AG10803 (cell line): ENCODE data around the gene MGMT.

Experiments used
- DNase-seq: peaks from one replicate; pipeline ENCODE4 v3.0.0; 2010; ENCODE audit warnings: low read depth
- H3K4me3 ChIP-seq: 2 replicates; pipeline ENCODE4 v1.5.1; 2011; ENCODE audit warnings: mild to moderate bottlenecking, low read length, control low read depth
- TF ChIP-seq, protein P1 (sequence below): conservative IDR thresholded peaks from 2 replicates; pipeline ENCODE4 v1.5.1; 2011; ENCODE audit warnings: mild to moderate bottlenecking, low read length, control low read depth, inconsistent platforms

Gene MGMT

DNA sequence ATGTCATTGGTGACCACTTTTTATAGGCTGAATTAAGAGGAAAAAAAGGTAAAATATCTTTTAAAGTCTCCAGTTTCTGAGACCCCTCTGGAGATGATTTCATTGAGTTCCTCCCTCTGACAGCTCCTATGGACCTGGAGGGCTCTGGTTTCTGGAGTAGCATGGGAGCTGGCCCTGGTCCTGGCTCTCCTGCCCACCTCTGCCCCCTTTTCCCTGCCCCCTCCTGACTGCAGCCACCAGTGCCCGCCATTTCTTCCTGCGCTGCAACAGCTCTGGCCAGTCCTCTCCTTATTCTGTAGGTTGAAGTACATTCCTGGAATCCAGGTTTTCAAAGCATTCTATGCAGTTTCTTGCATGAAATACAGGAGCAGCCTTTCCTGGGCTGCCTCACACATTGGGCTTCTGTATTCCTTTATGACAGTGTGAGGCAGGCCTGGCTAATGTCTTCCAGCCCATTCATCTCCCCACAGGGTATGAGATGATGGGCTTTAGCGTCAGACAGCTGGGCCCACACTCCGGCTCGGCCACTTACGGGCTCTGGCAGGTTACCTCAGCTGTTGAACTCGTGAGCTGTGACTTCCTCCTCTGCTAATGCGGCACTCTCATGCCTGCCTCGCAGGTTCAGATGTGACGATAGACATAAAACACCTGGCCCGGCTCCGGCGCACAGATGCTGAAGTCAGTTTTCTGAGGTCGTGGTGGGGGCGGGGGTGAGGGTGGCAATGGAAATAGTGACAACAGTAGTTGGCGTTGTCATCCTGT is 101.7 kb downstream of the MGMT start:
- TF ChIP-seq, protein P1, sequence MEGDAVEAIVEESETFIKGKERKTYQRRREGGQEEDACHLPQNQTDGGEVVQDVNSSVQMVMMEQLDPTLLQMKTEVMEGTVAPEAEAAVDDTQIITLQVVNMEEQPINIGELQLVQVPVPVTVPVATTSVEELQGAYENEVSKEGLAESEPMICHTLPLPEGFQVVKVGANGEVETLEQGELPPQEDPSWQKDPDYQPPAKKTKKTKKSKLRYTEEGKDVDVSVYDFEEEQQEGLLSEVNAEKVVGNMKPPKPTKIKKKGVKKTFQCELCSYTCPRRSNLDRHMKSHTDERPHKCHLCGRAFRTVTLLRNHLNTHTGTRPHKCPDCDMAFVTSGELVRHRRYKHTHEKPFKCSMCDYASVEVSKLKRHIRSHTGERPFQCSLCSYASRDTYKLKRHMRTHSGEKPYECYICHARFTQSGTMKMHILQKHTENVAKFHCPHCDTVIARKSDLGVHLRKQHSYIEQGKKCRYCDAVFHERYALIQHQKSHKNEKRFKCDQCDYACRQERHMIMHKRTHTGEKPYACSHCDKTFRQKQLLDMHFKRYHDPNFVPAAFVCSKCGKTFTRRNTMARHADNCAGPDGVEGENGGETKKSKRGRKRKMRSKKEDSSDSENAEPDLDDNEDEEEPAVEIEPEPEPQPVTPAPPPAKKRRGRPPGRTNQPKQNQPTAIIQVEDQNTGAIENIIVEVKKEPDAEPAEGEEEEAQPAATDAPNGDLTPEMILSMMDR = no peak

DNA sequence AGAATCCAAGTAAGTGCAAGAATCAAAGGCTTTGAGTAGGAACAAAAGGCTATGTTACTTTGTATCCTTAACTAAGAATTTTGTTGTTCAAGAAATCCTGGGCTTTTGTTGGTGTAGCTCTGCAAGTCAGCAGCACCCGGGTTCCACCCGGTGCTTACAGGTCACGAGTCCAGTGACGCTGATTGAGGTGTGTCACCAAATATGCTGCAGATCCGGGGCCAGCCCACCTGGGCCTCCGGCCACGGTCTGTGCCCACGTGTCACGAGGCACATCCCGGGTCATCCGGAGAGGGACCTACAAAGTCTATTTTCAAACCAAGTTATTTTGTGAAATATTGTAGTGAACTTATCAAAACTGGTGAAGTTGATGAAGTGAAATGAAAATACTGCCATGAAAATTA is 103.1 kb downstream of the MGMT start:
- TF ChIP-seq, protein P1 = no peak
- no peak for DNase-seq

More for the DNA sequence above, 101.7 kb downstream of the MGMT start:
- no peak for DNase-seq
- H3K4me3 ChIP-seq = no peak overlapping the region

DNA sequence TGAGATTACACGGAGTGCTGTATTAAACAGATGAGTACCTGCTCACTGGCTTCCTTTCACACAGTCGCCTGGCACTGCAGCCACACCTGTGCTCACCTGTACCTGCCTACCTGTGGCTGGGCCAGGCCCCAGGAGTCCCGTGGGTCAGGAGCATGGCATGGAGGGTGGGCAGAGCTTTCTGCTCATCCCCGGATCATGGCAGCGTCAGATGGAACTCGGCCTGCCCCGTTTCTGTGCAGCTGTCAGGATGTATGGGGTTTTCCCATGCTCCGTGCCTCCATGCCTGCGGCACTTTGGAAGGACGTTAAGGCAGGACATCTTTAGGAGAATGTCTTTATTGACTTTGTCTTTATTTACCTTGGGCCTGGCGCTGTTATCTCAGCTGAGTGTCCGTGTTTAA is 112.2 kb downstream of the MGMT start:
- DNase-seq = no peak
- H3K4me3 ChIP-seq = no peak overlapping the region
- TF ChIP-seq, protein P1 = no peak

More for the DNA sequence above, 103.1 kb downstream of the MGMT start:
- no peak overlapping the region for H3K4me3 ChIP-seq

DNA sequence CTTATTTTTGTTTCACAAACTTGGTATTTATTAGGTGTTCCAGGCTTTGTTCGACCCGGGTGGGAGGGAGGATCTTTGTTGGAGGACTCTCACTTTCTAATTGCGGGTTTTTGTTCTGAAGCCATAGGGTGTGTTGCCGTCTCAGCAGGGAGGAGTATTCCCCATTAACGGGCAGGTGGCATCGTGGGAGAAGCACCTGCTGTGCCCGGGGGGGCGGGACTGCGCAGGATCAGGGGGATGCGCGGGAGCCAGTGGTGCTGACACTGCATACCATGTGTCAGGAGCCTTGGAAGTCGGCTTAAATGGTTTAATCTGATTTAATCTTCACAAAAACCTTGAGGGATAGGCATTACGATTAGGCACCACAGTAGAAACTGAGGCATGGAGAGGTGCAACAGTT is 113.0 kb downstream of the MGMT start:
- H3K4me3 ChIP-seq = no peak overlapping the region
- no peak for DNase-seq
- TF ChIP-seq, protein P1 = no peak

DNA sequence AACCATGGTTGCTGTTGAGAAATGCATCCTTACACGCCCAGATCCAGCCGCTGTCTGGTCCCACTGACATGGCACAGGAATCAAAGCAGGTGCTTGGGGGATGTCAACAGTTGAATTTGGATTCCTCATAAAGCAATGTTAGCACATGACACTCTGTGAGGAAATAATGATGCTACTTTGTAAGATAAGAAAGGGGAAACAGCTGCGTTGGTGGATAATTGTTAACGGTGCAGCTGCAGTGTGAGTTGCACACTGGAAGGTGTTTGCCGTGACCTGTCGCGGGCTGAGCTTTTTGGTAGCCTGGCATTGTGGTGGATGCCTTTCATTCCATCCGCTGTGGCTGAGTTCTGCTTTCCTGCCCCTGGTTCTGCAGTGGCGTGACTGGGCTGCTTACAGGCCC is 113.9 kb downstream of the MGMT start:
- TF ChIP-seq, protein P1 = no peak
- H3K4me3 ChIP-seq = no peak overlapping the region
- no peak for DNase-seq

DNA sequence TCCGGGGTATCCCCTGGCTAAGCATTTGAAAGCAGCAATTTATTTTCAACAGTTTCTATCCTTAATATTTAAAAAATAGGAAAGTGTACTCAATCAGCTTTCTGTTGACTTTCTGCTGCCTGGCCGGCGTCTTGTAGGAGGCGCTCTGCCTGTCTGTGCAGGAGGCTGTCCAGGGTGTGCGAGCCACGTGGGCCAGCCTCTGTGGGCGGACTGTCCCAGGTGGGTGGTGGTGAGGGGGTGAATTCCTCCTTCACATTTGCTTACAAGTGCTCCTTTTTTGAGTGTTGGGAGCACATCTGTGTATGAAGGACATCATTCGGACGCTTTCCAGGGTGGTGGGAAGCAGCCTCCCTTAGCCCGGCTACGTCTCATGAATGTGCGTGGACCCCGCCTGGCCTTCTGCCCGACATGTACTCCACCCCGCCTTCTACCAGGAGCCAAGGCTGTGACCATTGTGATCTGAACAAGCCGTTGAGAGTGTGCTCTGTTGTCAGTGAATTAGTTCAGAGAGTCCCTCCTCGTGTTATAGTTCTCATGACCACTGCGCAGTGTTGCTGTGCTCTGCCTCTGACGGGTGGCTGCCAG is 114.9 kb downstream of the MGMT start:
- TF ChIP-seq, protein P1 = no peak
- DNase-seq = no peak
- H3K4me3 ChIP-seq = no peak overlapping the region

DNA sequence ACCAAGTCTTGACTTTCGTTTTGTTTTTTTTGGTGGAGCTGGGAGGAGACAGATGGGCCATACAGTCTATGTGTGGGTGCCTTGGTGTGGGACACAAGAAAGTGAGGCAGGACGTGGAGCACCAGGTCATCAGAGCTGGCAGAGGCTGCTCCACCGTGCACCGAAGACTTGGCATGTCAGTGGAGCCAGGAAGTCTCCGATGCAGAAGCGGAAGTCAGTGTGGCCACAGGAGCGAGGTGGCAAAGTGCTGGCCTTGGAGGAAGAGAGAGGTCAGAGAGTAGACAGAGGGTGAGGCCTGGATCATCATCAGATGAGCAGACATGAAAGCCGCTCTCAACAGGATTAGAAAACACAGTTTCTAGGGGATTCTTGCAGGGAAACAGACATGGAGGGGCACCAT is 116.8 kb downstream of the MGMT start:
- DNase-seq = no peak
- TF ChIP-seq, protein P1 = no peak
- no peak overlapping the region for H3K4me3 ChIP-seq
